Tibial nerve (tissue), 4 donors: Measurements from ENCODE around the gene TTC24. TPM values are rescaled to one million over a fixed set of nuclear protein-coding genes. Genes with fewer than 3 reads are reported as not detected.

ENCODE experiments used
- DNase-seq, 2 donors: peaks; one replicate each; pipeline ENCODE4 v3.0.0-alpha.2; 2019; ENCODE audit warnings: low spot score in 2 of 2
- H3K27ac ChIP-seq, 4 donors: fragments of 200-600 bp; sonication (generic) in 3 of 4; one replicate each; pipeline ENCODE4 v1.5.1; 2017 to 2019; ENCODE audit warnings: mild to moderate bottlenecking in 1 of 4
- H3K27me3 ChIP-seq, 2 donors: fragments of 200-600 bp; sonication (generic) in 1 of 2; one replicate each; pipeline versions ENCODE4 v1.5.1 to v1.6.0; 2017 to 2019
- H3K36me3 ChIP-seq, 3 donors: fragments of 200-600 bp; sonication (generic); one replicate each; pipeline ENCODE4 v1.5.1; 2018 to 2019
- H3K4me1 ChIP-seq, 4 donors: fragments of 200-600 bp; sonication (generic) in 3 of 4; one replicate each; pipeline ENCODE4 v1.5.1; 2017 to 2019
- H3K4me3 ChIP-seq, 4 donors: fragments of 200-600 bp; sonication (generic) in 3 of 4; one replicate each; pipeline ENCODE4 v1.5.1; 2017 to 2019; ENCODE audit warnings: mild to moderate bottlenecking in 1 of 4, moderate library complexity in 1 of 4
- H3K9me3 ChIP-seq, 4 donors: fragments of 200-600 bp; sonication (generic) in 3 of 4; one replicate each; pipeline ENCODE4 v1.5.1; 2017 to 2019
- EP300 ChIP-seq, 2 donors: sonication (generic); formaldehyde crosslinking; IDR thresholded peaks; one replicate each; pipeline ENCODE4 v1.6.1; 2017; ENCODE audit warnings: antibody characterized with exemption in 2 of 2, mild to moderate bottlenecking in 1 of 2
- POLR2A ChIP-seq, 2 donors: fragments of 450-650 bp; IDR thresholded peaks; one replicate each; pipeline ENCODE4 v1.6.1; 2017; ENCODE audit warnings: antibody characterized with exemption in 2 of 2, mild to moderate bottlenecking in 2 of 2, moderate library complexity in 2 of 2
- WGBS, 2 donors: methylation state at CpG; one replicate each; pipeline ENCODE4 v1.1.5; 2018; 5-methylcytosine and 5-hydroxymethylcytosine counted together
- total RNA-seq, 4 donors: library from RNA; depleted of rRNA; stranded (reverse); fragments of >200 nt; gene quantifications; one replicate each; pipeline ENCODE4 v1.1.0, GENCODE V29; 2016
- TF ChIP-seq, protein P1 (sequence below), 5 experiments: fragments of 200-600 bp in 3 of 5; fragments of 450-650 bp in 2 of 5; sonication (generic) in 3 of 5; IDR thresholded peaks; one replicate each; pipeline ENCODE4 v1.5.1; 2016 to 2019; ENCODE audit warnings: antibody characterized with exemption in 5 of 5, mild to moderate bottlenecking in 3 of 5, moderate library complexity in 2 of 5

The TTC24 gene
- total RNA-seq, 4 donors from 2014 or later, result not detected

DNA sequence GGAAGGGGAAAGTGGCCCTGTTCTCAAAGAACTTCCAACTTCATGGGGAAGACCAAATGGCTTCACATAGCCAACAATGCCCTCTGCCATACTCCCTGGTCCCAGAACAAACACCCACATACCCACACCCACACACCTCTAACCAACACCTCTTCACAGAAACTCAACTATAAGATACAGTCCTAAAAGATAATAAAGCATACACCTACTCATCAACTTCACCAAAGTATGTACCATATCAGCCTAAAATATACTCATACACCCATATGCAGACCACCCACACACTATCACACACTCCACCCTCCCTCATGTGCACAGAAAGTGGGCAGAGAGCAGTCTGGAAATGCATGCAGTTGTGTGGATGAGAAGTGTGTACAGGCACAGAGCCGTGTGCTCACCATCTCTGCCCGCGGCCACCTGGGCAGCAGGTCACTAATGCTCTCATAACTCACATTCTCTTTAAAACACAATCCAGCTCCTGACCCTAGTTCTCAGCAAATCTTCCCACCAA is 34.9 kb upstream of the TTC24 start:
- H3K9me3 ChIP-seq, result no peaks in the 10 kb centered on the region
- H3K27ac ChIP-seq, result no peak overlapping the region
- no peaks in the 10 kb centered on the region for H3K4me1 ChIP-seq
- TF ChIP-seq, protein P1, sequence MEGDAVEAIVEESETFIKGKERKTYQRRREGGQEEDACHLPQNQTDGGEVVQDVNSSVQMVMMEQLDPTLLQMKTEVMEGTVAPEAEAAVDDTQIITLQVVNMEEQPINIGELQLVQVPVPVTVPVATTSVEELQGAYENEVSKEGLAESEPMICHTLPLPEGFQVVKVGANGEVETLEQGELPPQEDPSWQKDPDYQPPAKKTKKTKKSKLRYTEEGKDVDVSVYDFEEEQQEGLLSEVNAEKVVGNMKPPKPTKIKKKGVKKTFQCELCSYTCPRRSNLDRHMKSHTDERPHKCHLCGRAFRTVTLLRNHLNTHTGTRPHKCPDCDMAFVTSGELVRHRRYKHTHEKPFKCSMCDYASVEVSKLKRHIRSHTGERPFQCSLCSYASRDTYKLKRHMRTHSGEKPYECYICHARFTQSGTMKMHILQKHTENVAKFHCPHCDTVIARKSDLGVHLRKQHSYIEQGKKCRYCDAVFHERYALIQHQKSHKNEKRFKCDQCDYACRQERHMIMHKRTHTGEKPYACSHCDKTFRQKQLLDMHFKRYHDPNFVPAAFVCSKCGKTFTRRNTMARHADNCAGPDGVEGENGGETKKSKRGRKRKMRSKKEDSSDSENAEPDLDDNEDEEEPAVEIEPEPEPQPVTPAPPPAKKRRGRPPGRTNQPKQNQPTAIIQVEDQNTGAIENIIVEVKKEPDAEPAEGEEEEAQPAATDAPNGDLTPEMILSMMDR (IDR thresholded peaks at IDR 0.05), result no peak
- TF ChIP-seq EP300 (IDR thresholded peaks at IDR 0.05), result no peak
- no peak for TF ChIP-seq POLR2A (IDR thresholded peaks at IDR 0.05)
- no peak for DNase-seq
- 93 to 94% methylated on average over 3 of the region's 3 CpGs for WGBS, 2 donors
- H3K4me3 ChIP-seq, result no peak overlapping the region
- H3K27me3 ChIP-seq, result no peaks in the 10 kb centered on the region
- no peaks in the 10 kb centered on the region for H3K36me3 ChIP-seq

DNA sequence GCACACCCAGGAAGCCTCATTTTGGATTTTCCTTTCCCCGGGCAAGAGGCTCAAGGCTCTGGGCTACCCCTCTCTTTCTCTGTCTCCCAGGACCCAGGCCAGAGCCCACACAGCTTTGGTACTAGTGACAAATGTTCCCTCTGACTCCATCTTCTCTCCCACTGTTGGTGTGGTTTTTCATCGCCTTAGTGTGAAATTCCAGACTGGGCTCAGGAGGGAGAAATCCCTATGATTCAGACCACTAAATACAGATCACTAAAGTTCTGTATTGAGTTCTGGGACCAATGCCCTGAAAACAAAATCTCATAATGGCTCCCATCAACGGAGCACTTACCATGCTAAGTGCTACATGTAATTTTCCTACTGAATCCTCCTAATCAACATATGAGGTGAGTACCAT is 33.3 kb upstream of the TTC24 start:
- H3K36me3 ChIP-seq, result no peaks in the 10 kb centered on the region
- TF ChIP-seq, protein P1 (IDR thresholded peaks at IDR 0.05), result no peak
- no peak for TF ChIP-seq EP300 (IDR thresholded peaks at IDR 0.05)
- no peak for TF ChIP-seq POLR2A (IDR thresholded peaks at IDR 0.05)
- H3K4me1 ChIP-seq, result no peaks in the 10 kb centered on the region
- 98 to 100% methylated on average over 3 of the region's 3 CpGs for WGBS, 2 donors
- no peak overlapping the region for H3K4me3 ChIP-seq
- no peaks in the 10 kb centered on the region for H3K9me3 ChIP-seq
- H3K27me3 ChIP-seq, result no peaks in the 10 kb centered on the region
- no peak for DNase-seq
- H3K27ac ChIP-seq, result no peak overlapping the region

DNA sequence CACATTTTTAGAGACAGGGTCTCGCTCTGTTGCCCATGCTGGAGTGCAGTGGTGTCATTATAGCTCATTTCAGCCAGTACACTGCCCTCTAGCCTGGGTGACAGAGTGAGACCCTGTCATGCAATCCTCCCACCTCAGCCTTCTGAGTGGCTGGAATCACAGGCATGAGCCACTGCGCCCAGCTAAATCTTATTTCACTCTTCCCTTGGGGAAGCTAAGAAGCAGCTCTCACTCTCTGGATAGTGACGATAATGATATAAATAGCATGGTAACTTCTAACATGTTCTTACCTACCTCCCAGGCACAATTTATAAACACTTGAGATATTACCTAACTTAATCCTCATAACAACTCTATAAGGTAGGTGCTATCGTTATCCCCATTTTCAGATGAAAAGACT is 32.1 kb upstream of the TTC24 start:
- Histone ChIP-seq H3K4me1 (no peaks in the 10 kb centered on the region), H3K36me3 (no peaks in the 10 kb centered on the region), H3K4me3 (no peak overlapping the region), H3K27ac (no peak overlapping the region), H3K27me3 (no peaks in the 10 kb centered on the region), H3K9me3 (no peaks in the 10 kb centered on the region)
- no peak for DNase-seq
- TF ChIP-seq, protein P1 (IDR thresholded peaks at IDR 0.05), result no peak
- 94 to 96% methylated on average over 4 of the region's 4 CpGs for WGBS, 2 donors

DNA sequence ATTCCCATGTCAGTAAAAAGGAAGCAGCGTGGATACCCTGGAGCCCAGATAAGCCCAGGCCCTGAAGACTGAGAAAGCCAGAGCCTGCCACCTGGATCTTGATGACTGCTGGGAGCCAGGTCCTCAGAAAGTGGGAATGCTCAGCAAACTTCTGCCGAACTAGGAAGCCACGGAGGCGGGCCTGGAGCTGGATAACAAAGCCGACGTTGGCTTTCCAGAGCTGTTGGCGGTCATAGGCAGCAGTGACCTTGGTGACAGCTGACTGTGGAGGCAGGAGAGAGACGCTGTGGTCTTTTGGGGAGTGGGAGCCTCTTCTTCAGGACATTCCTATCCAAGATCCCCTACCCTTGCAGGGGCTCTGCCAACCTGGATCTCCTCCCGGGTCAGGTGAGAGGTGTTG is 31.5 kb upstream of the TTC24 start:
- no peak overlapping the region for H3K27ac ChIP-seq
- no peak for DNase-seq
- no peaks in the 10 kb centered on the region for H3K36me3 ChIP-seq
- no peaks in the 10 kb centered on the region for H3K27me3 ChIP-seq
- H3K4me3 ChIP-seq, result no peak overlapping the region
- H3K4me1 ChIP-seq, result no peaks in the 10 kb centered on the region
- TF ChIP-seq, protein P1 (IDR thresholded peaks at IDR 0.05), result no peak
- H3K9me3 ChIP-seq, result no peaks in the 10 kb centered on the region
- WGBS, 2 donors, result 82 to 93% methylated on average over 9 of the region's 9 CpGs

DNA sequence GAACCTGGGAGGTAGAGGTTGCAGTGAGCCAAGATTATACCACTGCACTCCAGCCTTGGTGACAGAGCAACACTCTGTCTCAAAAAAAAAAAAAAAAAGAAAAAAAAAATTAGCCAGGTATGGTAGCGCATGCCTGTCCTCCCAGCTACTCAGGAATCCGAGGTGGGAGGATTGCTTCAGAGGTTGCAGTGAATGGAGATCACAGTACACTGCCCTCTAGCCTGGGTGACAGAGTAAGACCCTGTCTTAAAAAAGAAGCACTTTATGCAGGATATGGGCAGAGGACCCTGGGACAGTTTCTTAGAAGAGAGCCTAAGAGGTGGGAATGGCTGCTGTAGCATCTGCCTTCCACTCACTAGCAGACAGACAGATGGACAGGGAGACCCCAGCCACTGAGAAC is 30.1 kb upstream of the TTC24 start:
- 67 to 69% methylated on average over 2 of the region's 2 CpGs for WGBS, 2 donors
- no peak overlapping the region for H3K4me3 ChIP-seq

More for the DNA sequence above, 30.1 kb upstream of the TTC24 start:
- H3K4me1 ChIP-seq, result no peaks in the 10 kb centered on the region
- no peak for DNase-seq
- no peaks in the 10 kb centered on the region for H3K27me3 ChIP-seq
- TF ChIP-seq EP300 (IDR thresholded peaks at IDR 0.05), result no peak
- TF ChIP-seq, protein P1 (IDR thresholded peaks at IDR 0.05), result no peak
- TF ChIP-seq POLR2A (IDR thresholded peaks at IDR 0.05), result no peak
- no peaks in the 10 kb centered on the region for H3K36me3 ChIP-seq
- no peak overlapping the region for H3K27ac ChIP-seq
- H3K9me3 ChIP-seq, result no peaks in the 10 kb centered on the region
